Medulla oblongata (tissue), 1 donor: Measurements from ENCODE around the gene E2F3.
"Not testable (repeated sequence)": the region's sequence is repeated elsewhere in the genome, so short reads cannot be mapped to it uniquely, and the experiment has no call there.

Experiments used
- DNase-seq: peaks from one replicate; pipeline ENCODE4 v3.0.0-alpha.2; 2015; ENCODE audit errors: extremely low spot score

Gene E2F3

GRCh38 chr6:20467437-20467836 lies 65.8 kb downstream of the E2F3 start:
- DNase-seq = no peak

DNA sequence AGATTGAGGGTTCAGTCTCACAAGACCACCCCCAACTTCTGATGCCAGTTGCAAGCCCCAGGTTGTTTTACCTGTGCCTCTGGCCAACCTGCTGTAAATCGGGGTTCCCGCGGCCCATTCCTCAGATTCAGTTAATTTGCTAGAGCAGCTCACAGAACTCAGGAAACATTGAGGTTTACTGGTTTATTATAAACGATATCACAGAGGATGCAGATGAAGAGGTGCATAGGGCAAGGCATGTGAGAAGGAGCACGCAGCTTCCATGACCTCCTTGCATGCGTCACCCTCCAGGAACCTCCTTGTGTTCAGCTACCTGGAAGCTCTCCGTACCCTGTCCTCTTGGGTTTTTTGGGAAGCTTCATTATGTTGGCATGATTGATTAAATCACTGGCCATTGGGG lies 66.5 kb downstream of the E2F3 start:
- no peak for DNase-seq

- DNase-seq = no peak
Measured at GRCh38 chr6:20472748-20473147, 71.1 kb downstream of the E2F3 start.

DNA sequence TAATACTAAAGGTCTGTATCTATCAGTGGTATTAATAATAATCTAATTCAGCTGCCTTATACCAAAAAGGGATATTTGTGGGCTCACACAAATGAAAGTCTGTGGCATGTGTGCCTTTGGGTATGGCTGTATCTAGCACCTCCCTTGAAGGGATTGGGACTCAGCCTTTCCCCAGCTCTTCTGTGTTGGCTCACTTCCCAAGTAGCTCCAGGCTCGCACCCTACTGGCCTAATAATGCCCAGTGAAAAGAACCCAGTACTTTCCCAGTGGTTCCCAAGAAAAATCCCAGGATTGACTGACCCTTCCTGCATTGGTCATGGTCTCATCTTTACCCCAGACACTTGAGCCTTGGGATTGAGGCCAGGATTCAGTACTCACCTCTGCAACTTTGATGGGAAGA lies 71.8 kb downstream of the E2F3 start:
- no peak for DNase-seq

- no peak for DNase-seq
Measured at GRCh38 chr6:20474874-20475542, 73.3 kb downstream of the E2F3 start.

- DNase-seq = no peak
Measured at GRCh38 chr6:20476501-20477043, 74.9 kb downstream of the E2F3 start.

DNA sequence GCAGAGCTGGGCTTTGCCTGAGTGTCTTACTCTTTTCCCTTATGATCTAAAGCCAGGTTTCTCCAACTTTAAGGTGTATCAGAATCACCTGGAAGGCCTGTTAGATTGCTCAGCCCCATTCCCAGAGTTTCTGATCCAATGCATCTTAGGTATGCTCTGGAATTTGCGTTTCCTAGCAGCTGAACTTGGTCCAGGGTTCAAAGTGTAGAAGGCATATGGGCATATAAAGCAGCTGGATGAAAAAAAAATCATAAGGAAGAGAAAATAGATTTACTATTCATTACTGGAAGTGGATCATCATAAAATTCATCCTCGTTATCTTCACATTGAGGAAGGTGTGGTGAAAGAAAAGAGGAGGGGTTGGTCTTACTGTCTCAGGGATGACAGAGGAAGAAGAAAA lies 75.8 kb downstream of the E2F3 start:
- no peak for DNase-seq

- no peak for DNase-seq
Measured at GRCh38 chr6:20479060-20479459, 77.4 kb downstream of the E2F3 start.

- peak; percentile 44 for DNase-seq
Measured at GRCh38 chr6:20479526-20479925, 77.8 kb downstream of the E2F3 start.

- no peak for DNase-seq
Measured at GRCh38 chr6:20481281-20481680, 79.6 kb downstream of the E2F3 start.

DNA sequence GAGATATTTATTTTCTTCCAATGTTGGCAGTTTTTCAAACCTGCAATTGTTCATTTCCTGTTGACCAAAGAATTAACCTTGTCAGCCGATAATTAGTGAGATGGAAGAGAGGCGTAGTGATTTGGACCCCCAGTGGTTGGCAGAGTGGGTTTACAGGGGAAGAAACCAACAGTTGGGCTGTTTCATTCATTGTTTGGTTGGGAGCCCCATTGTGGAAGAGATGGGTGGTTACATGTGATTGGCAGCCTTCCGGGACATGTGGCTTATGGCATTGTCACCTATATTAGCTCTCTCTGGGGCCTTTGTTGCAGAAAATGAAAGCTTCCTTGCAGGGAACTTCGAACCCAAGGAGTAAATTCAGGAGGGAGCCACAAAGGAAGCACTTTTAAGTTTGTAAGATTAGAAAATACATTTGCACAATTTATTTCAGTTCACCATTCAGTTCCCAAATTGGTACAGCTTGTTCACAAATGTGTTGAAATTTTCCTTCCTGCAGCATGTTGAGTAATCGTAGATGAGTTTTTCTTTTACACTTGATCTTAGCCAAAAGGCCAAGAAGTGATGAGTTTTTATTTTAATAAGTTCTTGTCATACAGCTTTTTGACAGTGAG lies 82.3 kb downstream of the E2F3 start:
- no peak for DNase-seq

GRCh38 chr6:20486641-20487040 lies 85.0 kb downstream of the E2F3 start:
- DNase-seq = no peak

DNA sequence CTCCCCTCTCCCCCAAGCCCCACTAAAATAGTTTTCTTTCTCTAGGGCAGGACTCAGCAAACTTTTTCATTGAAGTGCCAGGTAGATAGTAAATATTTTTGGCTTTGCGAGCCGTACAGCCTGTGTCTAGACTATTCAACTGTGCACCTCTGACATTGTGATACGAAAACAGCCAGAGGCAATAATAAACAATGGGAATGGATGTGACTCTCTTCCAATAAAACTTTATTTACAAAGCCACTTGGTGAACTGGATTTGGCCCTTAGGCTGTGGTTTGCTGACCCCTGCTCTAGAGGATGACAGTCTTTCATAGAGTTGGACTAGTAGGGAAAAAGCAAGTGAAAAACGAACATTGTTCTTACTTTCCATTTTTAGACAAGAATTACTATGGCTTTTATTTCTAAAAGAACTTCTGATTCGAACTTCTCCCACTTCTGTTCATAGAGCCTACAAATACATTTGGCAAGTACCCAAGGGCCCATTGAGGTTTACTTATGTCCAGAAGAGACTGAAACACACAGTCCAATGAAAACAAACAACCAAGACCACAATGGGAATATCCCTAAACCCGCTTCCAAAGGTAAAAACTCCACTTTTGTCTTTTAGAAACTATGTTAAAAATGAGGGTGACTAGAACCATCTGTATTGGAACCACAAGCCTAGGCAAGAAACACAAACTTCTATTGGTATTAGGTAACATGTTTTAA lies 86.1 kb downstream of the E2F3 start:
- no peak for DNase-seq

DNA sequence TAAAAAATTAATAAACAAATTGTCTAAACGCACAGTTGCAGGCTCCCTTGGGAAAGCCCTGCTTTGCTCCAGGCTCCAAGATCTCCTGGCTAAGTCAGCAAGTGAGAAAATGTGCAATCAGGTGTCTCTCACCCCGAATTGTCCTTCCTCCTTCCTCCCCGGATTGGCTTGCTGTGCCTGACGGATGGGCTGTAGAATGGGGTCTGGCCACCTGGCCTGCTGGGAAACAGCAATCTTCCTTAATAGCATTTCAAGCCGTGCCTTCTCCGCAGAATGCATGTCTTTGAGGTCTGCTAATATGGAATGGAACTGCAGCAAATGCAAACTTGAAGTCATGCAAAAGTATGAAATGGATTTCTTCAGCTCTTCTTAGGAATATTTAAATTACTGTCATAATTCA lies 88.9 kb downstream of the E2F3 start:
- DNase-seq = no peak

- DNase-seq = no peak
Measured at GRCh38 chr6:20492099-20492498, 90.4 kb downstream of the E2F3 start.

- DNase-seq = no peak
Measured at GRCh38 chr6:20497216-20498040, 95.7 kb downstream of the E2F3 start.

- DNase-seq = no peak
Measured at GRCh38 chr6:20498041-20498385, 96.3 kb downstream of the E2F3 start.

- DNase-seq = no peak
Measured at GRCh38 chr6:20509212-20509611, 107.5 kb downstream of the E2F3 start.

DNA sequence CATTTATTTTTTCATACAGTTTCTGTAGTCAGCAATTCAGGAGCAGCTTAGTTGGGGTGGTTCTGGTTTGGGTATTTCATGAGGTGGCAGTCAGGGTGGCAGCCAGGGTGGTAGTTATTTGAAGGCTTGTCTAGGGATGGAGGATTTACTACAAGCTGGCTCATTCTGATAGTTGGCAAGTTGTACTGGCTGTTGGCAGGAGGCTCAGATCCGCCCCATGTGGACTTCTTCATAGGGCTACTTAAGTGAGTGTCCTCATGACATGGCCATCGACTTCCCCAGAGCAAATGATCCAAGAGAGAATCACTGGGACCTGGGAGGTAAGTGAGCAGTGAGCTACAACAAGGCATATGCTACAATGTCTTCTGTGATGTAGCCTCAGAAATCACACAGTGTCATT lies 110.2 kb downstream of the E2F3 start:
- peak; percentile 27 for DNase-seq

GRCh38 chr6:20525208-20525607 lies 123.5 kb downstream of the E2F3 start:
- not testable (repeated sequence) for DNase-seq

DNA sequence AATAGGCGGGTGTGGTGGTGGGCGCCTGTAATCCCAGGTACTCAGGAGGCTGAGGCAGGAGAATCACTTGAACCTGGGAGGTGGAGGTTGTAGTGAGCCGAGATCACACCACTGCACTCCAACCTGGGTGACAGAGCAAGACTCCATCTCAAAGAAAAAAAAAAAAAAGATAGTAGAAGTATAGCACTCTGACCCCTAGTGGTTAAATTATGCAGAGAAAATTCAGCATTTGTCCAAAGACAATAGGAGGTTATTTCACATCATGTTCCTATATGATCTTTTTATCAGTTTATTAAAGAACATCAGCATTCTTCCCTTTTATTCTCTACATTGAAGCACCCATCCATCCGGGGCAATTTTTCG lies 127.4 kb downstream of the E2F3 start:
- peak; percentile 53 for DNase-seq

DNA sequence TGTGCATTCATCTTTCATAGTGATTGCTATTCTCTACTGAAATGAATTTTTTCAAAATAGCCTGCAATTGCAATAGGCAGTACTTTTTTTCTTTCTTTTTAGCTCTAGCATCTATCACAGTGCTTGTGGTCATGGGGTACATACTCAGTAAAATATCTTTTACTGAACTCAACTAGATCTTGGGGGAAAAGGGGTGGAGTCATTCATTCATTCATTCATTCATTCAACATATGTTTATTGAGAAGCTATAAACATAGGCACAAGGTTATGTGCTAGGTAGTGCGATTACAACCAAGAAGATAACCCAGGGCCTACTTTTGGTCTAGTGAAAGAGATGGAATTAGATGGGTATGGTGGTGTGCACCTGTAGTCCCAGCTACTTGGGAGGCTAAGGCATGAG lies 131.2 kb downstream of the E2F3 start:
- DNase-seq = no peak
